NCI-H146 treated with DMSO at 0.1 percent for 48 hours (cell line): ENCODE measurements around the gene RASSF3.
A peak's percentile ranks its signal among the peaks of the same experiment; 100 is the strongest.
"Not testable (repeated sequence)": the region's sequence is repeated elsewhere in the genome, so short reads cannot be mapped to it uniquely, and the experiment has no call there.

Experiments
- DNase-seq: peaks from one replicate; lab custom pipeline; 2025; ENCODE audit not compliant: unreplicated experiment; lab: John Stamatoyannopoulos, UW

RASSF3 gene

DNA sequence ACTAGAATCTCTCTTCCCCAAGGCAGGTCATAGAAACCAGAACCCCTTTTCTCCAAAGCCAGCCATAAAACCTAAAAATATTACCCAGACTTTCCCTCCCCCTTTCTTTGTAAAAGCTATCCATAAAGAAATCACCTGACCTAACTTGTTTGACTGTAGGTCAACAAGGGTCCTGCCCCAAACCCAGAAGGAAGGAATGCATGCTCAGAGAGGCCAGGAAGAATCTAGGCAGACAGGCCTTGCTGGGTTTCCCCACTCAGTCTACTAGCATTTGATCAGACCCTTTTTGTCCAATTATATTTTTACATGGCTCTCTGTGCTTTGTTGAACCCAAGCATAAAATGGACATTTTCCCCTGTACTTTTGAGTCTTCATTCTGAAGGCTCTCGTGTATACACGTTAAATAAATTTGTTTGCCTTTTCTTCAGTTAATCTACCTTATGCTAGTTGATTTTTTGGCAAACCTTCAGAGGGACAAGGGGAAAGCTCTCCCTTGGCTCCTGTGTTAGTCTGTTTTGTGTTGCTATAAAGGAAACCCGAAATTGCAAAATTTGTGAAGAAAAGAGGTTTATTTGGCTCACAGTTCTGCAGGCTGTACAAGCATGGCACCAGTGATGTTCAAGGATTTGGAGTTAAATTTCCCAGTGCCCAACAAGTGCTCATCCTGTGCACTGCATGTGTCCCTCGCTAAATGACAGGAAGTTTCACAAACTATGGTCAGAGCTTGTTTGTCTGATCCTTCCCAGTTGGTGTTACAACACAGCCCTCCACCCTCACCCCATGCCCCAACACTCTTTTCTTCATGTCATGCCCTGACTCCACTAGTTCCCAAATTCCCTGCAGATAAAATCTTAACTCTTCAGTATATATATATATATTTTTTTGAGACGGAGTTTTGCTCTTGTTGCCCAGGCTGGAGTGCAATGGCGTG is 14.2 kb upstream of the RASSF3 start:
- no peak for DNase-seq

GRCh38 chr12:64598831-64599230 is 11.5 kb upstream of the RASSF3 start:
- DNase-seq, result no peak

DNA sequence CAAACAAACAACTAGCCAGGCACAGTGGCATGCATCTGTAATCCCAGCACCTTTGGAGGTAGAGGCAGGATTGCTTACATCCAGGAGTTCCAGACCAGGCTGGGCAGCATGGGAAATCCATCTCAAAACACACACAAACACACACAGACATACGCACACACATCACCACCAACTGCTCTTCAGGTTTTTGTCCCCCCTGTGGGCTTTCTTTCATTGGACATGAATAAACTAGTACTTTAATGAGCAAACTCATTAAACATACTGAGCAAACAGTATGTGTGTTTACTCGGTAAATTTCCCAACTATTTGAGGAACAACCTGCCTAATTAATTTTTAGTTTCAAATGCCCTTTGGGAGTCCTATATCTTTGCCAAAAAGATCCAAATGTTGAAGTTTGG is 10.1 kb upstream of the RASSF3 start:
- peak; percentile 96 for DNase-seq

GRCh38 chr12:64603183-64603841 is 7.0 kb upstream of the RASSF3 start:
- DNase-seq, result no peak

DNA sequence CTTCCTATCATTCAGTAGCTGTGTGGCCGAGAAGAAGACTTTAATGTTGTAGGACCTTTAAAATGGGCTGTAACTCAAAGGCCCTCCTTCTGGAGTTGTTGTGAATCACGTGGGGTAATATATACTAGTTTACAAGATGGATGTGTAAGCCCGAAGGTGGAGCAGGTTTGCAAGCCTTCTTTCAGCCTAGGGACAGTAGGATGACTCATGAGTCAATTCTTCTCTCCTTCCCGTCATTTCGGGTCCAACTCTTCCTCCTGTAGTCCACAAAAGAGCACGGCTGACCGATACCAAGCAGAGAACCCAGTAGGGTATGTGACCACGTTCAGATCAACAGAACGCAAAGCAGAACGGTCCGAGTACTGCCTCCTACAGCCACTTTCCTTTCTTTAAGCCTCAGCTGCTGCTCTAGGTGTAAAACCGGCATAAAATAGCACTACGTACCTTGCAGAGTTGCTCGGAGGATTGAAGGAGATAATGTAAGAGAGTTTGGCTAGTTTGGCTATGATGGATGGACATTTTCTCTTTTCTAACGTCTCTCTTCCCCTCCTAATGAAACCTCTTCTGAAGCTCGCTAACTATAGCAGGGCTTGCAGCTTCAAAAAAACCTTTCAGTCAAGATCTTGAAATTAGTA is 1.3 kb upstream of the RASSF3 start:
- peak; percentile 61 for DNase-seq

- DNase-seq, result peak; percentile 50
Observed at GRCh38 chr12:64609536-64610078, 688 bp upstream of the RASSF3 start.

- DNase-seq, result peak; percentile 67
Observed at GRCh38 chr12:64610660-64611340, 505 bp downstream of the RASSF3 start.

GRCh38 chr12:64611341-64612284 is 1.3 kb downstream of the RASSF3 start:
- no peak for DNase-seq

DNA sequence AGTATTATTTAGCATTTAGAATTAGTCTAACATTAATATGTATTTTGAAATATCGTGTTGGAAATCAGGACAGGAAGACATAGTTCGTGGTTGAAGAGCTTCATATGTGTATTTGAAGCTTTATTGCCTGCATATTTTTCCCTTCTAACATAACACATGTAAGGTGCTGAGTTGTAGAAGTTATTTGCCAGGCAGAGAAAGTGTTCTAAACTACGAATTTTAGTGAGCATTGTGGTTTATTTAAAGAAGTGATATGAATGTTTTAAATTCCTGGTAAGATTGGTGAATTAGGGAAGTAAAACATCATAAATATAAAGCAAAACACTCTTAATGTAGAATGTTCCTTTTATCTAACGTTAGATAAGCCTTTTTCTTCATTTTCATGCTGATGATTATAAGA is 2.5 kb downstream of the RASSF3 start:
- no peak for DNase-seq

GRCh38 chr12:64613775-64614398 is 3.6 kb downstream of the RASSF3 start:
- not testable (repeated sequence) for DNase-seq

GRCh38 chr12:64616201-64616600 is 5.9 kb downstream of the RASSF3 start:
- no peak for DNase-seq

GRCh38 chr12:64618953-64619590 is 8.8 kb downstream of the RASSF3 start:
- no peak for DNase-seq

DNA sequence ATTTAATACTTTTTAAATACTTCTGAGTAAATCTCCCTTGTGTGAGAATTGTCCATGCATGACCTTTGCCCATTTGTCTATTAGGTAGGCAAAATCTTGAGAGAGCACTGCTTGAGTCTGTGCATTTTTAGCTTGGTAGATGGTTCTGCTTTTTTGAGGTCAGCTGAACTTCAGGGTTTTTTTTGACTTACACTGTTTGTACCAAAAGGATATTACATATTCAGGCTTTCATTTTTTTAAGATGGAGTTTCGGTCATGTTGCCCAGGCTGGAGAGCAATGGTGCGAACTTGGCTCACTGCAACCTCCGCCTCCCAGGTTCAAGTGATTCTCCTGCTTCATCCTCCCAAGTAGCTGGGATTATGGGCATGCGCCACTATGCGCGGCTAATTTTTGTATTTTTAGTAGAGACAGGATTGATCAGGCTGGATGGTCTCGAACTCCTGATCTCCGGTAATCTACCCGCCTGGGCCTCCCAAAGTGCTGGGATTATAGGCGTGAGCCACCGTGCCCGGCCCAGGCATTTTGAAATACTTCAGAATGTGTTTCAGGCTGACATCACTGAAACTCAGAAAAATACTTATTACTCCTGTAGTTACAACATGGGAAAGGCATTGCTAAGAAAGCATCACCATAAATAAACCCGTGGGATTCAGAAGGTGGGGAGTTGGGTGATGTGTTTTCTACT is 11.1 kb downstream of the RASSF3 start:
- DNase-seq, result no peak

DNA sequence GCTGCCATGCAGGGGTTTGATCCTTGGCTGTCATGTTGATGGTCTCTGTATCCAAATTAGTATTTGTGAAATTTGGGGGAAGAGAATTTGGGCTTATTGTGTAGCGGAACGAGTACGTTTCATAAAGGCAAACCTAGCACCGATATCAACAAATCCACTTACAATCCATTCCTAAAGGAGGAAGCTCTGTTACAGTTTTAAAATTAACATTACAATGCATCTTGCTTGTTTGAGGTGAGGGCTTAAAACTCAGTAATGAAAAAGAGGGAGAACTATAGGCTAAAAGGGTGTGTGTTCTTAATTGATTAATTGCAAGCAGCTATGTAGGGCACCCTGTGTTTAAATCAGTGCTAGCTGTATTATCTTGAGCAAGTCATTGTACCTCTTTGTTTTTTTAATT is 13.7 kb downstream of the RASSF3 start:
- no peak for DNase-seq

DNA sequence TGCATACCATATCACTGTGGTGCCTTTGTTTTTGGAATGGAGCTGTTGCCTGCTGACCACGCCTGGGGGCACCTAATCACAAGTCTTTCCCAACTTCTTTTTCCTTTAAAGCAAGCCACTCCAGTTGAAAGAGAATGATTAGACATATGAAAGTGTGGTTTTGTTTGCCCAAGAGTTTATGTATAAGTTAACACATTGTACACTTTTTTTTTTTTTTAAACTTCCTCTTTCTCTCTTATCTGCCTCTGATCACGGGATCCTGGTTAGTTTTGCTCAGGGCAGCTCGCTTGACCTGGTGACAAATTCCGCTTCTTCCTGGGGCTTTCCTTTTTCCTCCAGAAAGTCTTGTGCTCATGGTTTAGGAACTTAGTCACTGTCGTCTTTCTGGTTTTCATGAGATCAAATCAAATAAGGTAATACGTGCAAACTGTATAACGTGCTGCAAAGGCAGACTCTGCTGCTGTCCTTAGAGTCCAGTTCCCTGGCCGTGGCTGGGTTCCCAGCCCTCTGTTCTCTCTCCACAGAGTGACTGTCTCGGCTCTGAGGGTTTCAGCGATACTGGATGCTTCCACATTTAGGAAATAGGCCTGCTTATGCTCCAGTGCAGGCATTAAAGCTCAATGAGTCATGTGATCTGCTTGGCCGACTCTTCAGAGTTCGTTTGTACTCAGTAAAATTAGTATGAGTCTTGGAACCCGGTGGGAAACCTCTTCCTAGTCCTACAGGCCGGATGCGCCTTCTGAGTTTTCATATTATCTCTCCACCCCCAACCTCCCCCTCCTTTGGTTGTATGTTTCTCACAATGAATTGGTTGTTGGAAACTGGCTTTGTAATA is 15.2 kb downstream of the RASSF3 start:
- DNase-seq, result no peak

DNA sequence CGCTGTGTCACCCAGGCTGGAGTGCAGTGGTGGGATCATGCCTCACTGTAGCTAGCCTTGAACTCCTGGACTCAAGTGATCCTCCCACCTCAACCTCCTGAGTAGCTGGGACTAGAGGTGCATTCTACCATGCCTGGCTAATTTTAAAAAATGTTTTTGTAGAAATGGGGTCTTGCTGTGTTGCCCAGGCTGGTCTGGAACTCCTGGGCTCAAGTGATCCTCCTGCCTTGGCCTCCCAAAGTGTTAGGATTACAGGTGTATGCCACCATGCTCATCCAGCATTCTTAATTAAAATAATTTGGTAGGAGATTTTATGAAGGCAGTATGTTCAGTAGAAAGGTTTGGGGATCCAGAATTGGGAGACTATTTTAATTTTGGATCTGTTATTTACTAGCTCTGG is 16.3 kb downstream of the RASSF3 start:
- not testable (repeated sequence) for DNase-seq

DNA sequence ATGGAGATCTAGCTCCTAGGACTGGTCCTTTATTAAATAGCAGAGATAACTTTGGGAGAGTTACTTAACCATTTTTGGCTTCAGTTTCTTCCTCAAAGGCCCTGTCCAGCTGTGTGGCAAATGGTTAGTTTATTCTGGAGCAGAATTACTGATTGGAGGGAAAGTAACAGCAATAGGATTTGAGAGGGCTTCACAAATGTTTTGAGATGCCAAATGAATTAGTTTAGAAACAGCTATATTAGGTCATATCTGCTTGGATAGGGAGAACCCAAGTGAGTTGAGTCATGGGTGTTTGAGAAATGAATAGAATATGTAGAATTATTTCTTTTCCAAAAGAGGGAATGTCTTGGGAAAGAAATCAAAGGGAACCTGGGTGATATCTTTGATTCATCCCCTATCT is 17.5 kb downstream of the RASSF3 start:
- no peak for DNase-seq

- DNase-seq, result no peak
Observed at GRCh38 chr12:64631197-64631596, 20.9 kb downstream of the RASSF3 start.
